K562 (cell line): ENCODE data around the gene SAMD11. TPM values are rescaled to one million over a fixed set of nuclear protein-coding genes. Genes with fewer than 3 reads are reported as not detected.

Experiments
- ATAC-seq: fragments of 200-7000 bp; cut with Tn5 transposase; 3 replicates; pipeline ENCODE4 v1.9.1; 2020; ENCODE audit warnings: moderate library complexity
- BruUV-seq: library from RNA; stranded (reverse); fragments of 400-500 nt; replicated peaks from 2 replicates; lab custom pipeline; 2021; lab: Mats Ljungman, UMichigan
- CTCF ChIA-PET: fragments of 300-600 bp; formaldehyde crosslinking; extraction: SDS; loops from one replicate; lab custom pipeline; 2021; ENCODE audit warnings: low intra/inter-chr PET ratio; lab: Yijun Ruan, JAX
- POLR2A ChIA-PET: fragments of 300-600, 350-650 bp; sonication (Branson Sonifier 250); formaldehyde crosslinking; extraction: SDS; loops from one replicate; lab custom pipeline; 2021; ENCODE audit warnings: antibody characterized with exemption, inconsistent platforms; lab: Yijun Ruan, JAX
- DNase-seq, 4 experiments: peaks; one replicate each; pipeline versions ENCODE4 v3.0.0 to v3.0.0-alpha.2; 2011 to 2018; ENCODE audit warnings: low spot score in 3 of 4, mixed read lengths in 3 of 4; ENCODE audit errors: extremely low read depth in 1 of 4
- FAIRE-seq: peaks from 2 replicates; lab custom pipeline; 2011; peaks lifted over from hg19 to GRCh38; lab: Jason Lieb, UNC
- H2AFZ ChIP-seq: 2 replicates; pipeline ENCODE4 v1.6.0; 2011; ENCODE audit warnings: low read depth, low read length, control low read depth, inconsistent platforms
- H3K27ac ChIP-seq: fragments of 200-600 bp; 3 replicates; pipeline ENCODE4 v1.8.0; 2011; ENCODE audit warnings: low read depth, mild to moderate bottlenecking, control low read depth, inconsistent platforms, low read length, moderate library complexity, mixed read lengths; ENCODE audit errors: extremely low read depth
- H3K27me3 ChIP-seq, 2 experiments: fragments of 300-600 bp in 1 of 2; 2 replicates in 1 of 2; 3 replicates in 1 of 2; pipeline versions ENCODE4 v1.6.0 to v1.8.0; 2011; ENCODE audit warnings: inconsistent platforms in 2 of 2, low read length in 2 of 2, mild to moderate bottlenecking in 1 of 2, mixed read lengths in 1 of 2, moderate library complexity in 1 of 2; ENCODE audit not compliant: control insufficient read depth in 2 of 2, insufficient read depth in 2 of 2
- H3K36me3 ChIP-seq: fragments of 300-600 bp; 3 replicates; pipeline ENCODE4 v1.8.0; 2011; ENCODE audit warnings: mild to moderate bottlenecking, low read length, inconsistent platforms; ENCODE audit not compliant: control insufficient read depth, insufficient read depth
- H3K4me1 ChIP-seq, 2 experiments: fragments of 200-600 bp in 1 of 2; replicated peaks in 1 of 2; 2 replicates in 1 of 2; 3 replicates in 1 of 2; pipeline versions ENCODE4 v1.5.1 to v1.8.0; 2011; ENCODE audit warnings: inconsistent platforms in 2 of 2, low read length in 2 of 2, mild to moderate bottlenecking in 1 of 2, mixed read lengths in 1 of 2, moderate library complexity in 1 of 2; ENCODE audit not compliant: control insufficient read depth in 2 of 2, insufficient read depth in 2 of 2
- H3K4me2 ChIP-seq: 2 replicates; pipeline ENCODE4 v1.6.1; 2011; ENCODE audit warnings: low read length, control low read depth, inconsistent platforms, mixed read lengths; ENCODE audit not compliant: insufficient read depth
- H3K4me3 ChIP-seq: fragments of 200-600 bp; sonication (generic), shearing (Covaris generic); 2 replicates; pipeline ENCODE4 v1.5.1; 2016; ENCODE audit warnings: control low read depth, inconsistent platforms
- H3K79me2 ChIP-seq: fragments of 200-600 bp; 3 replicates; pipeline ENCODE4 v1.8.0; 2011; ENCODE audit warnings: low read length, inconsistent platforms; ENCODE audit not compliant: control insufficient read depth, insufficient read depth
- H3K9ac ChIP-seq, 2 experiments: 2 replicates each; pipeline versions ENCODE4 v1.6.0 to v1.6.1; 2011; ENCODE audit warnings: low read depth in 2 of 2, low read length in 2 of 2, control low read depth in 1 of 2, inconsistent platforms in 1 of 2, mild to moderate bottlenecking in 1 of 2, mixed read lengths in 1 of 2; ENCODE audit not compliant: insufficient read depth in 1 of 2
- H3K9me1 ChIP-seq: one replicate; pipeline ENCODE4 v1.6.0; 2011; ENCODE audit warnings: inconsistent platforms, mild to moderate bottlenecking, low read length, moderate library complexity; ENCODE audit not compliant: control insufficient read depth, insufficient read depth
- H3K9me3 ChIP-seq: replicated peaks from 2 replicates; pipeline ENCODE4 v1.5.1; 2011; ENCODE audit warnings: low read depth, low read length, inconsistent platforms; ENCODE audit not compliant: control insufficient read depth, insufficient read depth
- H4K20me1 ChIP-seq: replicated peaks from 2 replicates; pipeline ENCODE4 v1.6.1; 2011; ENCODE audit warnings: low read length, inconsistent platforms, mixed read lengths; ENCODE audit not compliant: control insufficient read depth, insufficient read depth
- ASH1L ChIP-seq: fragments of 450-650 bp; IDR thresholded peaks from 2 replicates; pipeline ENCODE4 v1.6.1; 2018; ENCODE audit warnings: borderline replicate concordance, mild to moderate bottlenecking, low read depth; ENCODE audit not compliant: partially characterized antibody
- ATF1 ChIP-seq, 2 experiments: fragments of 450-650 bp in 1 of 2; IDR thresholded peaks; 2 replicates each; pipeline ENCODE4 v1.6.1; 2016; ENCODE audit warnings: missing compliant biosample characterization in 1 of 2, missing genetic modification characterization in 1 of 2
- FIP1L1 ChIP-seq: fragments of 200-400 bp; formaldehyde crosslinking; IDR thresholded peaks from 2 replicates; pipeline ENCODE4 v1.6.1; 2018; ENCODE audit warnings: mild to moderate bottlenecking, low read depth, low read length; ENCODE audit not compliant: poor library complexity, severe bottlenecking
- FOXM1 ChIP-seq, 2 experiments: fragments of 450-650 bp in 1 of 2; sonication (generic) in 1 of 2; formaldehyde crosslinking in 1 of 2; IDR thresholded peaks; 2 replicates each; pipeline versions ENCODE4 v1.6.1 to v1.9.0; 2017 to 2022; ENCODE audit warnings: low read depth in 2 of 2, mild to moderate bottlenecking in 2 of 2, missing genetic modification reagents in 1 of 2, moderate library complexity in 1 of 2
- KDM5B ChIP-seq: fragments of 200-600 bp; sonication (generic); IDR thresholded peaks from 2 replicates; pipeline ENCODE4 v1.6.1; 2012; ENCODE audit warnings: low read depth, mild to moderate bottlenecking, moderate library complexity, low read length, control low read depth, inconsistent platforms; ENCODE audit not compliant: insufficient replicate concordance
- NCOA6 ChIP-seq: fragments of 450-650 bp; IDR thresholded peaks from 2 replicates; pipeline ENCODE4 v1.6.1; 2017; ENCODE audit warnings: mild to moderate bottlenecking
- NFYB ChIP-seq: IDR thresholded peaks from 2 replicates; pipeline ENCODE4 v1.6.1; 2011; ENCODE audit warnings: mild to moderate bottlenecking, moderate library complexity; ENCODE audit not compliant: insufficient read length; ENCODE audit errors: extremely low read depth
- POLR2G ChIP-seq: fragments of 200-400 bp; formaldehyde crosslinking; IDR thresholded peaks from 2 replicates; pipeline ENCODE4 v1.6.1; 2017; ENCODE audit warnings: low read depth, mild to moderate bottlenecking, antibody characterized with exemption, low read length, moderate library complexity
- PTTG1 ChIP-seq: fragments of 450-650 bp; IDR thresholded peaks from 2 replicates; pipeline ENCODE4 v1.6.1; 2016; ENCODE audit warnings: low read depth, mild to moderate bottlenecking, missing genetic modification characterization, missing compliant biosample characterization
- STAG1 ChIP-seq: sonication (generic); formaldehyde crosslinking; IDR thresholded peaks from 2 replicates; pipeline ENCODE4 v1.5.0; 2020; ENCODE audit warnings: missing genetic modification reagents, borderline replicate concordance
- ZBTB1 ChIP-seq: sonication (generic); formaldehyde crosslinking; IDR thresholded peaks from 2 replicates; pipeline ENCODE4 v1.8.1; 2023; ENCODE audit warnings: missing genetic modification reagents, low read depth, mild to moderate bottlenecking, borderline replicate concordance
- ZFX ChIP-seq: sonication (generic); formaldehyde crosslinking; IDR thresholded peaks from 2 replicates; pipeline ENCODE4 v1.8.0; 2022; ENCODE audit warnings: mild to moderate bottlenecking, missing genetic modification reagents, moderate library complexity
- ZNF384 ChIP-seq: IDR thresholded peaks from 2 replicates; pipeline ENCODE4 v1.6.1; 2012; ENCODE audit warnings: low read depth, low read length, improper control_type of control experiment
- whole genome bisulfite sequencing: fragments of 100-300 bp; shearing (Covaris generic); methylation state at CpG from one replicate; pipeline ENCODE4 v1.1.6; 2016; ENCODE audit warnings: low coverage, mixed read lengths; ENCODE audit not compliant: insufficient coverage; ENCODE audit errors: missing lambda C conversion rate; 5-methylcytosine and 5-hydroxymethylcytosine counted together
- in situ Hi-C: fragments of 300-500 bp; cut with MboI; formaldehyde crosslinking; loops from 4 replicates; pipeline ENCODE4 v1.15.0; 2018; ENCODE audit warnings: inconsistent platforms, mixed read lengths
- intact Hi-C: fragments of 100-400 bp; cut with micrococcal nuclease; formaldehyde crosslinking; loops from 2 replicates; pipeline ENCODE4 v1.14.2; 2022
- polyA plus RNA-seq, 8 experiments: library from polyadenylated mRNA; depleted of rRNA in 4 of 8; stranded (reverse) in 5 of 8; unstranded in 3 of 8; fragments of >200 nt; fragmentation: Nextera tagmentation in 2 of 8; fragmentation: Illumina TruSeq in 1 of 8; extraction: Ambion mirVana in 2 of 8; extraction: Trizol in 1 of 8; gene quantifications; 2 replicates each; pipeline versions ENCODE4 v1.2.1 to v1.2.3, GENCODE V29; 2011 to 2014; ENCODE audit warnings: inconsistent platforms in 1 of 8, missing spikeins in 1 of 8
- total RNA-seq, 7 experiments: library from RNA; depleted of rRNA in 6 of 7; stranded (reverse); fragments of >200 nt in 6 of 7; fragmentation: Illumina TruSeq in 2 of 7; extraction: Trizol in 2 of 7; gene quantifications; 2 replicates each; pipeline versions ENCODE4 v1.2.1 to v1.2.3, GENCODE V29; 2011 to 2021; ENCODE audit warnings: low replicate concordance in 1 of 7
- TF ChIP-seq, protein P1 (sequence below): fragments of 250-450 bp; sonication (Bioruptor Pico); IDR thresholded peaks from 2 replicates; pipeline ENCODE4 v1.5.0; 2021; ENCODE audit warnings: mild to moderate bottlenecking, borderline replicate concordance
- TF ChIP-seq, protein P2 (sequence below): fragments of 450-650 bp; IDR thresholded peaks from 2 replicates; pipeline ENCODE4 v1.6.1; 2016; ENCODE audit warnings: mild to moderate bottlenecking

Gene SAMD11
- total and polyA plus RNA-seq, 9 of the 15 experiments (the other 6 are each of a cell fraction or from before 2014, with no cell fraction given): 0.07 to 0.82 (median 0.11) TPM; not detected in 2

DNA sequence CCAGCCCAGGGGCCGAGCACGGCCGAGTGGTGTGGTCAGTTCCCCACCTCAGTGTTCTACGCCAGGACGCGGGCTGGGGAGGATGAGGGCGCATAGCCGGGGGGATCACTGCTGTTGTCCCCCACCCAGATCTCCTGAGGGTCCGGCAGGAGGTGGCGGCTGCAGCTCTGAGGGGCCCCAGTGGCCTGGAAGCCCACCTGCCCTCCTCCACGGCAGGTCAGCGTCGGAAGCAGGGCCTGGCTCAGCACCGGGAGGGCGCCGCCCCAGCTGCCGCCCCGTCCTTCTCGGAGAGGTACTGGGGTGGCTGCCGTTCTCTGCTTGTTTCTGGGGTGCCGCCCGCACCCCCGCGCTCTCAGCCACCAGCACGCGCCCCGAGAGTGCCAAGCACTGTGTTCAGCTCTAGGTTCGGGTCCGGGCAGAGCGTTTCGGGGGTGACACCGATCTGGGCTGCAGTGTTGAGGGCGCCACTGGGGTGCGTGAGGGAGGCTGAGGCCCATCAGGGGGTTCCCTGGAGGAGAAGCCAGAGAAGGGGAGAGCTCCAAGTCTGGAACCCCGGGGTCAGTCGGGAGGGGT is 17.4 kb downstream of the SAMD11 start:
- no peak overlapping the region for H3K27ac ChIP-seq
- TF ChIP-seq ZNF384: no peak
- TF ChIP-seq ZFX (CRISPR knock-in tag): peak; percentile 49
- no peak for TF ChIP-seq NCOA6
- no peak for TF ChIP-seq ZBTB1 (CRISPR knock-in tag)
- 0 out of 2 replicates have a peak, but pooled peaks have one; percentile 1 for TF ChIP-seq STAG1 (CRISPR knock-in tag)
- TF ChIP-seq FIP1L1: peak; percentile 74
- TF ChIP-seq, protein P1, sequence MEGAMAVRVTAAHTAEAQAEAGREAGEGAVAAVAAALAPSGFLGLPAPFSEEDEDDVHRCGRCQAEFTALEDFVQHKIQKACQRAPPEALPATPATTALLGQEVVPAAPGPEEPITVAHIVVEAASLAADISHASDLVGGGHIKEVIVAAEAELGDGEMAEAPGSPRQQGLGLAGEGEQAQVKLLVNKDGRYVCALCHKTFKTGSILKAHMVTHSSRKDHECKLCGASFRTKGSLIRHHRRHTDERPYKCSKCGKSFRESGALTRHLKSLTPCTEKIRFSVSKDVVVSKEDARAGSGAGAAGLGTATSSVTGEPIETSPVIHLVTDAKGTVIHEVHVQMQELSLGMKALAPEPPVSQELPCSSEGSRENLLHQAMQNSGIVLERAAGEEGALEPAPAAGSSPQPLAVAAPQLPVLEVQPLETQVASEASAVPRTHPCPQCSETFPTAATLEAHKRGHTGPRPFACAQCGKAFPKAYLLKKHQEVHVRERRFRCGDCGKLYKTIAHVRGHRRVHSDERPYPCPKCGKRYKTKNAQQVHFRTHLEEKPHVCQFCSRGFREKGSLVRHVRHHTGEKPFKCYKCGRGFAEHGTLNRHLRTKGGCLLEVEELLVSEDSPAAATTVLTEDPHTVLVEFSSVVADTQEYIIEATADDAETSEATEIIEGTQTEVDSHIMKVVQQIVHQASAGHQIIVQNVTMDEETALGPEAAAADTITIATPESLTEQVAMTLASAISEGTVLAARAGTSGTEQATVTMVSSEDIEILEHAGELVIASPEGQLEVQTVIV (CRISPR knock-in tag): no peak
- no peak for TF ChIP-seq ASH1L
- TF ChIP-seq NFYB: no peak
- no peak for TF ChIP-seq FOXM1 (IDR thresholded peaks at IDR 0.05; ENCODE audit: low read depth)
- 0 out of 2 replicates have a peak, but pooled peaks have one; percentile 10 for TF ChIP-seq FOXM1 (CRISPR knock-in tag; IDR thresholded peaks at IDR 0.05; ENCODE audit: low read depth)
- no peak for TF ChIP-seq PTTG1 (tag)
- peak; percentile 41; the same call in 1 of the 2 replicates for TF ChIP-seq POLR2G
- peak; percentile 29 for TF ChIP-seq KDM5B
- TF ChIP-seq ATF1 (CRISPR knock-in tag; IDR thresholded peaks at IDR 0.05): no peak
- 0 out of 2 replicates have a peak, but pooled peaks have one; percentile 3 for TF ChIP-seq ATF1 (tag; IDR thresholded peaks at IDR 0.05)
- TF ChIP-seq, protein P2, sequence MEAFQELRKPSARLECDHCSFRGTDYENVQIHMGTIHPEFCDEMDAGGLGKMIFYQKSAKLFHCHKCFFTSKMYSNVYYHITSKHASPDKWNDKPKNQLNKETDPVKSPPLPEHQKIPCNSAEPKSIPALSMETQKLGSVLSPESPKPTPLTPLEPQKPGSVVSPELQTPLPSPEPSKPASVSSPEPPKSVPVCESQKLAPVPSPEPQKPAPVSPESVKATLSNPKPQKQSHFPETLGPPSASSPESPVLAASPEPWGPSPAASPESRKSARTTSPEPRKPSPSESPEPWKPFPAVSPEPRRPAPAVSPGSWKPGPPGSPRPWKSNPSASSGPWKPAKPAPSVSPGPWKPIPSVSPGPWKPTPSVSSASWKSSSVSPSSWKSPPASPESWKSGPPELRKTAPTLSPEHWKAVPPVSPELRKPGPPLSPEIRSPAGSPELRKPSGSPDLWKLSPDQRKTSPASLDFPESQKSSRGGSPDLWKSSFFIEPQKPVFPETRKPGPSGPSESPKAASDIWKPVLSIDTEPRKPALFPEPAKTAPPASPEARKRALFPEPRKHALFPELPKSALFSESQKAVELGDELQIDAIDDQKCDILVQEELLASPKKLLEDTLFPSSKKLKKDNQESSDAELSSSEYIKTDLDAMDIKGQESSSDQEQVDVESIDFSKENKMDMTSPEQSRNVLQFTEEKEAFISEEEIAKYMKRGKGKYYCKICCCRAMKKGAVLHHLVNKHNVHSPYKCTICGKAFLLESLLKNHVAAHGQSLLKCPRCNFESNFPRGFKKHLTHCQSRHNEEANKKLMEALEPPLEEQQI: no peak

More for the DNA sequence above, 17.4 kb downstream of the SAMD11 start:
- no peaks in the 10 kb centered on the region for H3K9me1 ChIP-seq
- ATAC-seq: peak; percentile 2
- H3K27me3 ChIP-seq: peaks cover 0 to 7% of the 10 kb centered on the region in 2 experiments; a peak in 1 of 5 replicates
- DNase-seq: no peak
- FAIRE-seq: no peak
- peak overlapping the region; percentile 72 for H2AFZ ChIP-seq
- ChIA-PET CTCF (interaction anchor here (0.5 kb wide), 1 partner anchor 16 kb away, joined by 4 read pairs; no protein-coding TSS in a partner anchor), POLR2A (interaction anchor here (0.6 to 2.1 kb wide), 10 partner anchors 8 to 27 kb away, joined by 3 to 11 read pairs (median 3); partner anchors contain the start of gene PLEKHN1)
- no TSS peak for BruUV-seq
- H3K4me1 ChIP-seq: peaks cover 28 to 98% of the 10 kb centered on the region in 2 experiments
- intact Hi-C loops (no loop called here), in situ Hi-C loops (no loop called here)
- H3K36me3 ChIP-seq: peaks cover 25% of the 10 kb centered on the region; the same call in 2 of the 3 replicates
- peak overlapping the region; percentile 65; the same call in 1 of the 2 replicates for H3K4me2 ChIP-seq
- peak overlapping the region; percentile 29; the same call in 1 of the 2 replicates for H3K4me3 ChIP-seq
- no peaks in the 10 kb centered on the region for H3K9me3 ChIP-seq
- peak overlapping the region in 1 of 2 experiments; percentile 88; a peak in 2 of 4 replicates for H3K9ac ChIP-seq
- H3K79me2 ChIP-seq: no peaks in the 10 kb centered on the region
- peaks cover 21% of the 10 kb centered on the region; the same call in 1 of the 2 replicates for H4K20me1 ChIP-seq
- WGBS: 11% methylated on average over 35 of the region's 36 CpGs
